BJ (cell line): ENCODE data around the gene HOXD8. TPM values are rescaled to one million over a fixed set of nuclear protein-coding genes. Genes with fewer than 3 reads are reported as not detected.

ENCODE experiments used
- CTCF ChIA-PET: fragments of 350-600 bp; formaldehyde crosslinking; extraction: SDS; loops from one replicate; lab custom pipeline; 2021; ENCODE audit warnings: antibody characterized with exemption, inconsistent platforms; lab: Yijun Ruan, JAX
- POLR2A ChIA-PET: fragments of 300-600 bp; sonication (Branson Sonifier 250); formaldehyde crosslinking; extraction: SDS; loops from one replicate; lab custom pipeline; 2021; ENCODE audit warnings: antibody characterized with exemption; lab: Charles Lee
- DNase-seq: peaks from one replicate; pipeline ENCODE4 v3.0.0-alpha.2; 2011; ENCODE audit warnings: low read depth
- H3K27me3 ChIP-seq: 2 replicates; pipeline ENCODE4 v1.6.0; 2011; ENCODE audit warnings: low read length; ENCODE audit not compliant: control insufficient read depth, insufficient read depth
- H3K36me3 ChIP-seq: 2 replicates; pipeline ENCODE4 v1.5.1; 2011; ENCODE audit warnings: low read length; ENCODE audit not compliant: control insufficient read depth, insufficient read depth
- H3K4me3 ChIP-seq: 2 replicates; pipeline ENCODE4 v1.5.1; 2011; ENCODE audit warnings: low read depth, mild to moderate bottlenecking, control low read depth, low read length
- polyA plus RNA-seq: library from polyadenylated mRNA; depleted of rRNA; stranded (reverse); fragments of >200 nt; gene quantifications from 2 replicates; pipeline ENCODE4 v1.2.3, GENCODE V29; 2011
- TF ChIP-seq, protein P1 (sequence below): IDR thresholded peaks from 2 replicates; pipeline ENCODE4 v1.5.1; 2011; ENCODE audit warnings: low read depth, mild to moderate bottlenecking, control low read depth, inconsistent platforms, low read length, moderate library complexity; ENCODE audit not compliant: insufficient read depth

HOXD8 gene
- polyA plus RNA-seq, 1 experiment: 0.86 TPM

DNA sequence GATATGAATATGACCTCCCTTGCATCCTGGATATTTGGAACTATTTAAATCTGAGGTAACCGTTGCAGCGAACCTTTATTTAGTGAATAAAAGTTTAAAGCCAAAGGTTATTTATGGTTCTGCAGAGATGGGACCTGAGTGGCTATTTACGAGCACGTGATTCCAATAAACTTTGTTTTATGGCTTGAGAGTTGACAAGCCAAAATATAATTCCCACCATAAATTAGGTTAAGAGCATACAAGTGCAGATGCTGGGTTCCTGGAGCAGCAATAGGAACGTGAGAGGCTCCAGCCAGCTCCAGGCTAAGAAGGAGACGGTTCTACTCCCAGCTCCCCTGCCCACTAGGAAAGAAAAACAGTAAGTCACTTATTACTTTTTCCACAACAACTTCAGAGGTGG lies 16.6 kb downstream of the HOXD8 start:
- ChIA-PET POLR2A (no interaction called here), CTCF (interaction anchor here (0.7 to 8.7 kb wide), 4 partner anchors 14 to 408 kb away, joined by 3 to 110 read pairs (median 15); no protein-coding TSS in a partner anchor)
- no peaks in the 10 kb centered on the region for H3K36me3 ChIP-seq
- TF ChIP-seq, protein P1, sequence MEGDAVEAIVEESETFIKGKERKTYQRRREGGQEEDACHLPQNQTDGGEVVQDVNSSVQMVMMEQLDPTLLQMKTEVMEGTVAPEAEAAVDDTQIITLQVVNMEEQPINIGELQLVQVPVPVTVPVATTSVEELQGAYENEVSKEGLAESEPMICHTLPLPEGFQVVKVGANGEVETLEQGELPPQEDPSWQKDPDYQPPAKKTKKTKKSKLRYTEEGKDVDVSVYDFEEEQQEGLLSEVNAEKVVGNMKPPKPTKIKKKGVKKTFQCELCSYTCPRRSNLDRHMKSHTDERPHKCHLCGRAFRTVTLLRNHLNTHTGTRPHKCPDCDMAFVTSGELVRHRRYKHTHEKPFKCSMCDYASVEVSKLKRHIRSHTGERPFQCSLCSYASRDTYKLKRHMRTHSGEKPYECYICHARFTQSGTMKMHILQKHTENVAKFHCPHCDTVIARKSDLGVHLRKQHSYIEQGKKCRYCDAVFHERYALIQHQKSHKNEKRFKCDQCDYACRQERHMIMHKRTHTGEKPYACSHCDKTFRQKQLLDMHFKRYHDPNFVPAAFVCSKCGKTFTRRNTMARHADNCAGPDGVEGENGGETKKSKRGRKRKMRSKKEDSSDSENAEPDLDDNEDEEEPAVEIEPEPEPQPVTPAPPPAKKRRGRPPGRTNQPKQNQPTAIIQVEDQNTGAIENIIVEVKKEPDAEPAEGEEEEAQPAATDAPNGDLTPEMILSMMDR: no peak
- DNase-seq: no peak
- H3K4me3 ChIP-seq: no peak overlapping the region
- H3K27me3 ChIP-seq: peaks cover 55% of the 10 kb centered on the region

- DNase-seq: no peak
- no peaks in the 10 kb centered on the region for H3K36me3 ChIP-seq
- POLR2A ChIA-PET: no interaction called here
- CTCF ChIA-PET: interaction anchor here (0.5 to 4.7 kb wide), 3 partner anchors 369 to 442 kb away, joined by 3 to 27 read pairs (median 3); no protein-coding TSS in a partner anchor
- no peak overlapping the region for H3K4me3 ChIP-seq
- H3K27me3 ChIP-seq: peaks cover 58% of the 10 kb centered on the region
- TF ChIP-seq, protein P1: no peak
Measured at GRCh38 chr2:176146645-176147044, 17.1 kb downstream of the HOXD8 start.

DNA sequence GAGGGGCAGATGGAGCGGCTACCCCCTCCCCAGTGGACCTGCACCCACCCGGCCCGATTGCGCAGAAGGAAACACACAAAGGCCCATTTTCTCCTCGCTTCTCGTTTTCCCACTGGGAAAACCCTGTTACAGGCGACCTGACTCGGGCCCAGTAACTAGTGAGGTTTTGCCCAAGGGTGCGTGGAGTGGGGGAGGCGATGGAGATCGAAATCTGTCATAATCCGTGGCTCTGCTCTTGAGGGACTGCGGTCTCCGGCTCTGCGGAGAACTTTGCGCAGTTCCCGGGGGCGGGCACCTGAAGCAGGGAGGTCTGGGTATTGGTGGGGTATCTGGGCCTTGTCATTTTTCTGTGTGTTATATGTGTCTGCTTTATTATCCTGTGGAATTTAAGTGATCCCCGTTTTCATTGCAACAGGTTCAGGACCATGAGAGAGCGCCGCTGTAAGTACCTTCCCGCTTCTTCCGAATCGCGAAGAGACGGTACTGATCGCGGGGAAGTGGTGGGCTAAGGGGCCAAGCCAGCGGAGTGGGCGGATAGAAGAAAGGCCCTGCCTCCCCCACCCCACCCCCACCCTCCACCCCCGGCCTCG lies 17.8 kb downstream of the HOXD8 start:
- no peak for DNase-seq
- Histone ChIP-seq H3K27me3 (peaks cover 61% of the 10 kb centered on the region), H3K36me3 (no peaks in the 10 kb centered on the region), H3K4me3 (no peak overlapping the region)
- ChIA-PET CTCF (interaction anchor here (0.5 to 1.7 kb wide), 3 partner anchors 307 to 441 kb away, joined by 3 to 6 read pairs (median 4); no protein-coding TSS in a partner anchor), POLR2A (no interaction called here)
- TF ChIP-seq, protein P1: no peak

DNA sequence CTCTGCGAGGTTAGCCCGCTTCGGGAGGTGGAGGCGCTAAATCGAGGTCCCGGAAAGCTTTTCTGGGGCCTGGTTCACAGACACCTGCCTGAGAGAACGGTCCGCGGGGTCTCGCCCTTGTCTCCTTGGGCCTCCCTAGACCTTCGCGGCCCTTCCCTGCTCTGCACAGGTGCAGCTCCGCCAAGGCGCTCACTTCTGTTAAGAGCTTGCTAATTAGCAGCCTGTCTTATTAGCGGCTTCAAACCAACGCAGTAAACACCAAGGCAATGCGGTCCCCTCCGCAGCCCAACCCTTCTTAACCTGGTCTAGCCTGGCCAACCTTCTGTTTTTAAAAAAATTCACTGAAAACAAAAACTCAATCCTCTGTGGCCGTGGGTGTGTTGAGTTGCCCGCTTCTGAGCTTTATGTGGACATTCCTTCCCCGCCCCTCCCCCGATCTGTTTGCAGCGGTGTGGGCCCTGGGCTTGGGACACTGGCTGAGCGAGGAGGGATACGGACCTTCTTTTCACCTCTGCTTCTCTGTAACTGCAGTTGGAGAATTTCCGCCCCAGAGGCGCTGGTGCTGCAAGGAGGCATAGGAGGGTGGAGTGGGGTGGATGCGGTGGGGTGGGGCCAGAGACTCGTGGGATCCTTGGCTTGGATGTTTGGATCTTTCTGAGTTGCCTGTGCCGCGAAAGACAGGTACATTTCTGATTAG lies 18.4 kb downstream of the HOXD8 start:
- CTCF ChIA-PET: interaction anchor here (1.0 to 1.7 kb wide), 2 partner anchors 307 to 406 kb away, joined by 4 to 6 read pairs; no protein-coding TSS in a partner anchor
- no peak overlapping the region for H3K4me3 ChIP-seq
- POLR2A ChIA-PET: no interaction called here
- TF ChIP-seq, protein P1: no peak
- no peaks in the 10 kb centered on the region for H3K36me3 ChIP-seq
- H3K27me3 ChIP-seq: peaks cover 65% of the 10 kb centered on the region
- no peak for DNase-seq

DNA sequence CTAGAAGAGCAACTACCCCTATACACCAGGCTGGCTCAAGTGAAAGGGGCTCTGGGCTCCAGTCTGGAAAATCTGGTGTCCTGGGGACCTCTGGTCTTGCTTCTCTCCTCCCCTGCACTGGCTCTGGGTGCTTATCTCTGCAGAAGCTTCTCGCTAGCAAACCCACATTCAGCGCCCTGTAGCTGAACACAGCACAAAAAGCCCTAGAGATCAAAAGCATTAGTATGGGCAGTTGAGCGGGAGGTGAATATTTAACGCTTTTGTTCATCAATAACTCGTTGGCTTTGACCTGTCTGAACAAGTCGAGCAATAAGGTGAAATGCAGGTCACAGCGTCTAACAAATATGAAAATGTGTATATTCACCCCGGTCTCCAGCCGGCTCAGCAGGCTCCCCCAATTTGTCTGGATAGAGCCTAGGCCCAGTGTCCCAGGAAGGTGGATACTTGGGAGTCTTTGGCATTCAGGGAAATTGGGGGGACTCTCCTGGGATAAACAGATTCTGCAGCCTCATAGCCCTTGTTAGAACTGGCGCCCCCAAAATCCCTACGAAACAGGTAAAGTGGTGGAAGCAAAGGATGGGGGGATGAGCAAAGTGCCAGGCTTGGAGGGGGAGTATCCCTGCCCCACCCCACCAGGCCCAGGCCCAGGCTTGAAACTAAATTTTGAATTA lies 19.4 kb downstream of the HOXD8 start:
- ChIA-PET POLR2A (no interaction called here), CTCF (interaction anchor here (1.7 kb wide), 1 partner anchor 406 kb away, joined by 6 read pairs; no protein-coding TSS in a partner anchor)
- Histone ChIP-seq H3K36me3 (no peaks in the 10 kb centered on the region), H3K4me3 (no peak overlapping the region), H3K27me3 (peaks cover 61% of the 10 kb centered on the region)
- no peak for DNase-seq
- TF ChIP-seq, protein P1: no peak
